Lung (tissue), 12 donors: ENCODE data around the gene VEGFC. TPM values are rescaled to one million over a fixed set of nuclear protein-coding genes. Genes with fewer than 3 reads are reported as not detected.

Experiments used
- ATAC-seq: fragments of 200-7000 bp; cut with Tn5 transposase; one replicate; pipeline ENCODE4 v1.9.1; 2020; ENCODE audit warnings: moderate number of reproducible peaks; ENCODE audit not compliant: insufficient read depth, low FRiP score
- DNase-seq, 3 donors: peaks; one replicate each; pipeline ENCODE4 v3.0.0-alpha.2; 2013 to 2017
- H3K27ac ChIP-seq, 2 donors: one replicate each; pipeline ENCODE4 v1.5.1; 2013; ENCODE audit warnings: mild to moderate bottlenecking in 2 of 2, moderate library complexity in 2 of 2, control low read depth in 1 of 2, inconsistent platforms in 1 of 2, low read depth in 1 of 2, low read length in 1 of 2
- H3K27me3 ChIP-seq, 3 donors: one replicate each; pipeline ENCODE4 v1.5.1; 2013; ENCODE audit warnings: low read length in 2 of 3; ENCODE audit not compliant: control insufficient read depth in 3 of 3, insufficient read depth in 3 of 3
- H3K36me3 ChIP-seq, 4 donors: one replicate each; pipeline ENCODE4 v1.5.1; 2013; ENCODE audit warnings: low read length in 4 of 4, mild to moderate bottlenecking in 1 of 4, moderate library complexity in 1 of 4; ENCODE audit not compliant: control insufficient read depth in 4 of 4, insufficient read depth in 4 of 4
- H3K4me1 ChIP-seq, 5 donors: one replicate each; pipeline ENCODE4 v1.5.1; 2013; ENCODE audit warnings: low read length in 5 of 5, mild to moderate bottlenecking in 2 of 5, moderate library complexity in 1 of 5; ENCODE audit not compliant: control insufficient read depth in 5 of 5, insufficient read depth in 5 of 5
- H3K4me3 ChIP-seq: one replicate; pipeline ENCODE4 v1.5.1; 2013; ENCODE audit warnings: mild to moderate bottlenecking, control low read depth, moderate library complexity
- H3K9ac ChIP-seq, 2 donors: one replicate each; pipeline ENCODE4 v1.5.1; 2013; ENCODE audit warnings: low read length in 2 of 2, control low read depth in 1 of 2; ENCODE audit not compliant: insufficient read depth in 1 of 2
- H3K9me3 ChIP-seq, 4 donors: one replicate each; pipeline ENCODE4 v1.5.1; 2013; ENCODE audit warnings: low read length in 3 of 4, mild to moderate bottlenecking in 1 of 4, moderate library complexity in 1 of 4; ENCODE audit not compliant: control insufficient read depth in 4 of 4, insufficient read depth in 3 of 4
- WGBS, 2 donors: extraction: QIAGEN DNeasy Blood & Tissue Kit; methylation state at CpG; one replicate each; pipeline ENCODE4 v1.1.7; 2013; 5-methylcytosine and 5-hydroxymethylcytosine counted together
- polyA plus RNA-seq, 2 donors: library from polyadenylated mRNA; stranded (reverse); fragments of 200-250 nt; gene quantifications; one replicate each; pipeline ENCODE4 v1.2.1, GENCODE V29; 2013
- total RNA-seq, 2 donors: library from RNA; depleted of rRNA in 1 of 2; stranded (reverse); fragments of >200 nt in 1 of 2; gene quantifications; one replicate each; pipeline ENCODE4 v1.2.1, GENCODE V29; 2014 to 2021
- TF ChIP-seq, protein P1 (sequence below): IDR thresholded peaks from 2 replicates; pipeline ENCODE4 v1.5.1; 2012; ENCODE audit warnings: mild to moderate bottlenecking; ENCODE audit errors: control extremely low read depth, extremely low read depth
- donor health status: control.
- donor health status: control.
- donor health status: Bipolar disorder and iron deficiency.
- donor health status: healthy.
- donor health status: DM: yes; HTN: yes; CAD: no.

VEGFC gene
- total and polyA plus RNA-seq, 4 donors, result 4.4 to 22.5 (median 11.1) TPM

DNA sequence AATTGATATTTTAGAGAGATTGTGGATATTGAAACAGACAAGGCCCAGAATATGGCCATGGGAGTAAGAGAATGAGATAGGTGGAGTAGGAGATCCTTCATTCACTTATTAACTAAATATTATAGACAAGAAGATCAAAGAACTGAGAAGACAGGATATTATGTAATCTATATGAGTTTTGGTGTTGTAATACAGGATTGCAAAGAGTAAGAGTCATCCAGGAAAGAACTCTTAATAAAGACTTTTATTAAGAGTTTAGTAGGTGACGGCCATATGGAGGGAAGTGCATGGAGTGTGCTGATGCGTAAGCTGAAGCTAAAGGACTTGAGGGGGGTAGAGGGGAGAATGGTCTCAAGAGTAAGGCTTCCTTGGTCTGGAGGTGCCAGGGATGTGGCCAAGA is 153.7 kb downstream of the VEGFC start:
- Histone ChIP-seq H3K27me3 (no peaks in the 10 kb centered on the region), H3K4me3 (no peak overlapping the region), H3K27ac (no peak overlapping the region), H3K4me1 (peaks cover 0 to 8% (median 1%) of the 10 kb centered on the region in 5 donors), H3K36me3 (no peaks in the 10 kb centered on the region), H3K9ac (no peak overlapping the region), H3K9me3 (peaks cover 0 to 1% (median 0%) of the 10 kb centered on the region in 4 donors)
- TF ChIP-seq, protein P1, sequence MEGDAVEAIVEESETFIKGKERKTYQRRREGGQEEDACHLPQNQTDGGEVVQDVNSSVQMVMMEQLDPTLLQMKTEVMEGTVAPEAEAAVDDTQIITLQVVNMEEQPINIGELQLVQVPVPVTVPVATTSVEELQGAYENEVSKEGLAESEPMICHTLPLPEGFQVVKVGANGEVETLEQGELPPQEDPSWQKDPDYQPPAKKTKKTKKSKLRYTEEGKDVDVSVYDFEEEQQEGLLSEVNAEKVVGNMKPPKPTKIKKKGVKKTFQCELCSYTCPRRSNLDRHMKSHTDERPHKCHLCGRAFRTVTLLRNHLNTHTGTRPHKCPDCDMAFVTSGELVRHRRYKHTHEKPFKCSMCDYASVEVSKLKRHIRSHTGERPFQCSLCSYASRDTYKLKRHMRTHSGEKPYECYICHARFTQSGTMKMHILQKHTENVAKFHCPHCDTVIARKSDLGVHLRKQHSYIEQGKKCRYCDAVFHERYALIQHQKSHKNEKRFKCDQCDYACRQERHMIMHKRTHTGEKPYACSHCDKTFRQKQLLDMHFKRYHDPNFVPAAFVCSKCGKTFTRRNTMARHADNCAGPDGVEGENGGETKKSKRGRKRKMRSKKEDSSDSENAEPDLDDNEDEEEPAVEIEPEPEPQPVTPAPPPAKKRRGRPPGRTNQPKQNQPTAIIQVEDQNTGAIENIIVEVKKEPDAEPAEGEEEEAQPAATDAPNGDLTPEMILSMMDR, result no peak
- WGBS, 2 donors, result 68 to 81% methylated on average over 2 of the region's 2 CpGs
- DNase-seq (no peak), ATAC-seq (no peak)

DNA sequence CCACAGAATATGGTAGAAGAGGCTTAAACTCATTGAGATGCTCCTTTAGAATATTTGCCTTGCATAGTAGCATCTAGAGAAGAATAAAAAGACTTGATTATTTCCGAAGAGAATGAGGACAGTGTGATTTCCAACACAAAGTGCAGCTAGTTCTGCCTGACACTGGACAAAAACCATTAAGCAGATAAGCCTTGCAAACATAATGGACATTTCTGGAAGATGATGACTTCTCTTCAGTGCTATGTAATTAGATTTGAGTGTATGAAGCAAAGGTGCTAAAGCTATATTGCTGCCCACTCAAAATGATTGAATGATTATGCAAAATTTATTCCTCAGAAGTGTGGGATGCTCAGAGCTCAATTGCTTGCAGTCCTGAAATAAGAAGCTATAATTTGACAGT is 156.4 kb downstream of the VEGFC start:
- no peak overlapping the region for H3K4me3 ChIP-seq
- H3K27me3 ChIP-seq, result no peaks in the 10 kb centered on the region
- H3K9me3 ChIP-seq, result no peaks in the 10 kb centered on the region
- no peak for DNase-seq
- peaks cover 0 to 7% (median 1%) of the 10 kb centered on the region in 5 donors for H3K4me1 ChIP-seq
- no peak for ATAC-seq
- no peak overlapping the region for H3K9ac ChIP-seq
- H3K27ac ChIP-seq, result no peak overlapping the region
- WGBS, 2 donors, result 81 to 88% methylated on average over 1 of the region's 1 CpG
- TF ChIP-seq, protein P1, result no peak
- H3K36me3 ChIP-seq, result no peaks in the 10 kb centered on the region

DNA sequence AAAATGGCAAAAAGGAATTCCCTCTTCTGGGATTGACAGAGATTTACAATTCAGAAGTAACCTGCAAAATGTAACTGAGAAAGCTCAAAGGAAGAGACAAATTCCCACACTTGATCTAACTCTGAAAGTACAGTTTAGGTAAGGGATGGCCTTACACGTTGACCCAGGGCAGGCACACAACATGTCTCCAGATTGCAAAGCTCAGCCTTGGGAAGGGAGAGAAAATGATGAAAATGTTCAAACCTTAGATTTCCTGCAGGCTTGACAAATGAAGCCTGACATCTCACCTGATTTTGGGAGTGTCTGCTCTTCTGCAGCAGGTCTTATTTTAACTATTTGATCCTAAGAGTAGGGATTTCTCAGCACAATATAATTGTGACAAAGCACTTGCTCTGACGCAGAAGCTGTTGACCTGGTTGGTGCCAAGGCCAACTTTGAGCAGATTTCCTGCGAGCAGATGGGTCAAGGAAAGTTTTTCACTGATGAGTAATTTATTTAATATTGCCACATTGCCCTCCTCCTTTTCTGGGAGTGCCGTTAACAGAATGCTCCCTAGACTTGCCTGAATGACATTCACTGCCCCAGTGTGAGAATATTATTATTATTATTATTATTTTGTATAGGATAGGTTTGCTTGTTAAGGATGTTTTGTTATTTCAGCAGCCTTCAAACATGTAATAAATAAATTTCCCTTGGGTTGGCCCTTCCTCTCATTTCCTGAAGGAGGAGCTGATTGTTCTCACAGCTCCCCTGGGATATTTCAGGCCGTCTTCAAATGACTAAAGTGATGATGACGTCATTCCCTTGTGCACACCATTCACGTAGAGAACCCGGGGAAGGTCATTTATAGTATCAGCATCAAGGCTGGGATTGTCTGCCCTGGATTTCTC is 157.1 kb downstream of the VEGFC start:
- ATAC-seq (no peak), DNase-seq (peak in 1 of 3 donors; percentile 44)
- WGBS, 2 donors, result 43 to 46% methylated on average over 8 of the region's 8 CpGs
- Histone ChIP-seq H3K27me3 (no peaks in the 10 kb centered on the region), H3K4me3 (no peak overlapping the region), H3K36me3 (no peaks in the 10 kb centered on the region), H3K27ac (peak overlapping the region; percentile 6 to 22), H3K9me3 (no peaks in the 10 kb centered on the region), H3K9ac (no peak overlapping the region), H3K4me1 (peaks cover 0 to 1% (median 0%) of the 10 kb centered on the region in 5 donors)
- TF ChIP-seq, protein P1, result no peak
